Measurements from ENCODE around the gene CCR4. TPM values are rescaled to one million over a fixed set of nuclear protein-coding genes. Genes with fewer than 3 reads are reported as not detected.
"Not testable (repeated sequence)": the region's sequence is repeated elsewhere in the genome, so short reads cannot be mapped to it uniquely, and the experiment has no call there.

Gene CCR4
- polyA plus RNA-seq, 1 experiment = not detected

DNA sequence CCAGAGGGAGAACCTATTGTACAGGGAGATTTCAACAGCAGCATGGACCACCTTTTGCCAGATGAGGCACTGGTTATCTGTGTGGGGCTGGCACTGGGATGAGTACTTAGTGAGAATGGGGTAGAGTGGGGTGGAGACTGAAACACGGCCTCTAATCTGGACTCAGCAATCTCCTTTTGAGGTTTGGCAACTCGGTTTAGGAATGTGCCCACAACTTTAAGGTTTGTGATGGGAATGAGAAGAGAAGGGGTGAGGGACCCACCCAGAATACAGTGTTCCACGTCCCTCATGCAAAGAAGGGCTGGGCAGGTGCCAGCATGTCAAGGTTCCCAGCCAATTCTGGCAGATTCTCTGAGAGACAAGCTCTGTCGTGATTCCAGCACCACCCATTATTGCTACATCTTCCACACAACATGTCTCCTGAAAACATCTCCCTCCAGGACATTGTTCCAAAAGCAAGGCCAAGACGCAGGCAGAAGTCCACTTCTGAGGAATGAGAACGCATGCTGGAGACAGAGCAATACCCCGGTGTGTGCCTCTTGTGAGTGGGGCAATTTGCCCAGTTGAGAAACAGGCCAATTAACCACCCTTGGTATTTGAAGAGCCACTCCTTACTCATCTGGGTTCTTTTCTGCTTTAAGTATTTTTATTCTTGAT is 37.5 kb upstream of the CCR4 start:
- 0 out of 2 replicates have a peak, but pooled peaks have one; percentile 0 for TF ChIP-seq CTCF (IDR thresholded peaks at IDR 0.05; ENCODE audit: insufficient read depth, low read depth, low read length)
- no peaks in the 10 kb centered on the region for H3K36me3 ChIP-seq (ENCODE audit: control insufficient read depth, insufficient read depth, low read length)
- POLR2A ChIA-PET = no interaction called here
- no peaks in the 10 kb centered on the region for H3K27me3 ChIP-seq (ENCODE audit: control insufficient read depth, insufficient read depth, low read length)
- CTCF ChIA-PET = interaction anchor here (1.1 kb wide), 1 partner anchor 11 kb away, joined by 3 read pairs; no protein-coding TSS in a partner anchor
- no peak overlapping the region for H3K4me3 ChIP-seq (ENCODE audit: low read depth, low read length)
- peak; percentile 86 for DNase-seq (ENCODE audit: low read depth)

DNA sequence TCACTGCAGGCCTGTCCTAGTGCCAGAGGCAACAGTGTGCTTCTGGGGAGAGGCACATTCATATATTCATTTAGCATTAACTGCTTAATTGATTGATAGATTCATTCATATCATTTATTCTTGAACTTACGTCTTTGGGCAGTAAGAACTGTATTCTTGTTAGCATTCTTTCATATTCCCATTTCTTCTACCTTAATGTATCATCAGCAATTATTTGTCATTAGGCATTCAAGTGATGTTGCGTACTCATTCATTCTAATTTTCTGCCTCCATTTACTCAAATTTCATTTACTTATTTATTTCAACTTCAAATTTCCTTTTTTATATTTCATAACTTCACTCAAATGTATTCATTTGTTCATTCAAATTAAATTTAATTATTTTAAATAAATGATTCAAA is 31.5 kb upstream of the CCR4 start:
- ChIA-PET POLR2A (no interaction called here), CTCF (no interaction called here)
- Histone ChIP-seq H3K4me3 (ENCODE audit: low read depth, low read length) (no peak overlapping the region), H3K36me3 (ENCODE audit: control insufficient read depth, insufficient read depth, low read length) (no peaks in the 10 kb centered on the region), H3K27me3 (ENCODE audit: control insufficient read depth, insufficient read depth, low read length) (no peaks in the 10 kb centered on the region)
- no peak for DNase-seq (ENCODE audit: low read depth)
- TF ChIP-seq CTCF (IDR thresholded peaks at IDR 0.05; ENCODE audit: insufficient read depth, low read depth, low read length) = no peak

GRCh38 chr3:32922078-32922477 is 29.4 kb upstream of the CCR4 start:
- Histone ChIP-seq H3K36me3 (ENCODE audit: control insufficient read depth, insufficient read depth, low read length) (no peaks in the 10 kb centered on the region), H3K27me3 (ENCODE audit: control insufficient read depth, insufficient read depth, low read length) (no peaks in the 10 kb centered on the region), H3K4me3 (ENCODE audit: low read depth, low read length) (no peak overlapping the region)
- TF ChIP-seq CTCF (IDR thresholded peaks at IDR 0.05; ENCODE audit: insufficient read depth, low read depth, low read length) = no peak
- CTCF ChIA-PET = interaction anchor here (0.6 kb wide), 1 partner anchor 187 kb away, joined by 3 read pairs; no protein-coding TSS in a partner anchor
- no peak for DNase-seq (ENCODE audit: low read depth)
- POLR2A ChIA-PET = no interaction called here

DNA sequence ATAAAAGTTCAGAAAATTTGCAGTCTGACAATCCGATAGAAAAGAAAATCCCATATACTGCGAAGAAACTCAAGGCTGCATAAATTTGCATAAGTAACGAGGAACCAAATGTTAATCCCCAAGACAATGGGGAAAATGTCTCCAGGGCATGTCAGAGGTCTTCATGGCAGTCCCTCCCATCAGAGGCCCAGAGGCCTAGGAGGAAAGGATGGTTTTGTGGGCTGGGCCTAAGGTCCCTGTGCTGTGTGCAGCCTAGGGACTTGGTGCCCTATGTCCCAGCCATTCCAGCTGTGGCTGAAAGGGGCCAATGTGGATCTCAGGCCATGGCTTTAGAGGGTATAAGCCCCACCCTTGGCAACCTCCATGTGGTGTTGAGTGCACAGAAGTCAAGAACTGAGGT is 21.3 kb upstream of the CCR4 start:
- H3K27me3 ChIP-seq (ENCODE audit: control insufficient read depth, insufficient read depth, low read length) = no peaks in the 10 kb centered on the region
- ChIA-PET CTCF (no interaction called here), POLR2A (no interaction called here)
- no peak overlapping the region for H3K4me3 ChIP-seq (ENCODE audit: low read depth, low read length)
- TF ChIP-seq CTCF (IDR thresholded peaks at IDR 0.05; ENCODE audit: insufficient read depth, low read depth, low read length) = no peak
- DNase-seq (ENCODE audit: low read depth) = no peak
- no peaks in the 10 kb centered on the region for H3K36me3 ChIP-seq (ENCODE audit: control insufficient read depth, insufficient read depth, low read length)

DNA sequence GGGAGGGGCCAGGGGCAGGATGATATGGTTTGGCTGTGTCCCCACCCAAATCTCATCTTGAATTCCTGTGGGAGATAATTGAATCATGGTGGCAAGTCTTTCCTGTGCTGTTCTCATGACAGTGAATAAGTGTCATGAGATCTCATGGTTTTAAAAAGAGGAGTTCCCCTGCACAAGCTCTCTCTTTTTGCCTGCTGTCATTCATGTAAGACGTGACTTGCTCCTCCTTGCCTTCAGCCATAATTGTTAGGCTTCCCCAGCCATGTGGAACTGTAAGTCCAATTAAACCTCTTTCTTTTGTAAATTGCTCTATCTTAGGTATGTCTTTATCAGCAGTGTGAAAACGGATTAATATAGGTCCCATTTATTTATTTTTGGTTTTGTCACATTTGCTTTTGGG is 20.2 kb upstream of the CCR4 start:
- CTCF ChIA-PET = interaction anchor here (1.0 to 1.3 kb wide), 2 partner anchors 150 to 199 kb away, joined by 3 read pairs; no protein-coding TSS in a partner anchor
- H3K27me3 ChIP-seq (ENCODE audit: control insufficient read depth, insufficient read depth, low read length); POLR2A ChIA-PET; H3K36me3 ChIP-seq (ENCODE audit: control insufficient read depth, insufficient read depth, low read length); H3K4me3 ChIP-seq (ENCODE audit: low read depth, low read length); DNase-seq (ENCODE audit: low read depth): not testable (repeated sequence)
